GM21737 (cell line): ENCODE results near the gene ZNF789.
"Not testable (repeated sequence)": the region's sequence is repeated elsewhere in the genome, so short reads cannot be mapped to it uniquely, and the experiment has no call there.

Experiments
- ATAC-seq: cut with Tn5 transposase; IDR thresholded peaks from one replicate; pipeline ENCODE4 v1.9.1; 2021; ENCODE audit warnings: mild to moderate bottlenecking, moderate library complexity; ENCODE audit not compliant: unreplicated experiment

Gene ZNF789

DNA sequence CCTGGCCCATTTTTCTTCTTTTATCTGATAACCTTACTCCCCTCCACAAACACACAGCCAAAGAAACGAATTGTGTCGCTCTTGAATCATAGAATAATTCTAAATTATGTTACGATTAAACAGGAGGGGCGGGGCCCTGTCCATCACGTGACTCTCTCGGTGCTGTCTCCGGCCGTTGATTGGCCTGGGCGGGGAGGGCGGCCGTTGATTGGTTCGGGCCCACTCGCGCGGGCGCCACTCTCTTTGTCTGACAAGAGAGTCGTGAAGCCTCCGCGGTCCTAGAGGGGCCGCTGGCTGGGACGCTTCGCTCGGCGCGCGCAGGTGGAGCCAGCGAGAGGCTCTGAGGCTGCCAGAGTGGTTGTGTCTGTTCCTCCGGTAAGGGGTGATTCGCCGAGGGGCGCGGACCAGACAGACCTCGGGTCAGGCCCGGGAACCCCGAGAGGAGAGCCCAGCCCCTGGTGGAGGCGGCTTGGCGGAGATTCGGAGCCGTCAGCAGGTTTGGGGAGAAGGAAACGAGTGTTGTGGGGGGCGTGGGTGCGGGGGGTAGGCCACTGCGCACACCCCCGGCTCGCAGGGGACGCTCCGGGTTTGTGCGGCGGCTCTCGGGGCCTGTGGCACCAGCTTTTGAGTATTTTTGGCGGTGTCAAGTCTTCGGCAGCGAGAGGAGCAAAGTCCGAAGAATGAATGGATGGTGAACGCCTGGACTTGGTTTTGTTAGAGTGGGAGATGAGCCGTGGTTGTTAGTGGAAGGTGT, at the start of gene ZNF789:
Gene ZNF789 (plus strand): TSS at position 330 of the 754 bp plus-strand sequence. CDS start 3,567 bp downstream, outside the sequence.
- ATAC-seq: peak; percentile 96

GRCh38 chr7:99424932-99425730, 47.6 kb upstream of the ZNF789 start:
- ATAC-seq: no peak

GRCh38 chr7:99428972-99429566, 43.6 kb upstream of the ZNF789 start:
- ATAC-seq: no peak

DNA sequence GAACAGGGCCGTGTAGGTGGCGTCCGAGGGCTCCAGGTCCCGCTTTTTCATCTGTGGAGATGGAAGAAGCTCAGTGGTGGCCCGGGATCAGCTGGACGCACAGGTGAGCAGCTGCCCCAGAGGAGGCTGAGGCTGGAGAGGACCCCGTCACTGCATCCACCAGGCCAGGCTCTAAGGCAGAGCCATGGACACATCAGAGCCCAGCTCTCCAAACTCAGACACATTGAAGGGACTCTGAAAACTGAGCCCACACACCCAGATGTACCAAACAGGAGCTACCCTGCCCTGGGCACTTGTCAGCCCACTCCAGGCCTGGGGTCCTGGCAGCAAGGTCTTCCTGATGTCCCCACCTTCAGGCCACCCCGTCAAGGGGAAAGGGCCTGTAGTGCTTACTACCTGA, 42.9 kb upstream of the ZNF789 start:
- ATAC-seq: no peak

DNA sequence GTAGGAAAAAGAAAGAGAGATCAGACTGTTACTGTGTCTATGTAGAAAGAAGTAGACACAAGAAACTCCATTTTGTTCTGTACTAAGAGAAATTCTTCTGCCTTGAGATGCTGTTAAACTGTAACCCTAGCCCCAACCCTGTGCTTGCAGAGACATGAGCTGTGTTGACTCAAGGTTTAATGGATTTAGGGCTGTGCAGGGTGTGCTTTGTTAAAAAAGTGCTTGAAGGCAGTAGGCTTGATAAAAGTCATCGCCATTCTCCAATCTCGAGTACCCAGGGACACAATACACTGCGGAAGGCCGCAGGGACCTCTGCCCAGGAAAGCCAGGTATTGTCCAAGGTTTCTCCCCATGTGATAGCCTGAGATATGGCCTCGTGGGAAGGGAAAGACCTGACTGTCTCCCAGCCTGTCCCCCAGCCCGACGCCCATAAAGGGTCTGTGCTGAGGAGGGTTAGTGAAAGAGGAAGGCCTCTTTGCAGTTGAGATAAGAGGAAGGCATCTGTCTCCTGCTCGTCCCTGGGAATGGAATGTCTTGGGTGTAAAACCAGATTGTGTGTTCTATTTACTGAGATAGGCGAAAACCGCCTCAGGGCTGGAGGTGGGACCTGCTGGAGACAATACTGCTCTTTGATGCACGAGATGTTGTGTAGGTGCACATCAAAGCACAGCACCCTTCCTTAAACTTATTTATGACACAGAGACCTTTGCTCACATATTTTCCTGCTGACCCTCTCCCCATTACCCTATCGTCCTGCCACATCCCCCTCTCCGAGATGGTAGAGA, 40.7 kb upstream of the ZNF789 start:
- not testable (repeated sequence) for ATAC-seq

DNA sequence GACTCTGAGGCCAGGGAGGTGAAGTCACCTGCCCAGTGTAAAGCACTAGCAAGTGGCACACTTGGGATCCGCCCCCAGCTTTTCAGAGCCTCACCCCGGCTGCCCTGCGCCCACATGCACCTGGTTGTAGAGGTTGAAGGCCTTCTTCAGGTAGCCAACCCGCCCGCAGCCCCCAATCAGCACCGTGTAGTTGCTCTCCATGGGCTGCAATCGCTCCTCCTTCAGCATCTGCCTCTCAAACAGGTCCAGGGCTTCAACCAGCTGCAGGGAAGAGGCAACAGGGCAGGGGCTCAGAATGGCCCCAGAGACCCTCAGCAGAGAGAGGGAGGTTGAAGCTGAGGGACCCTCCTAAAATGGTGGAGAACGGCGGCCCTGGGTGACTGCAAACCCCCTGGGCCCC, 39.5 kb upstream of the ZNF789 start:
- ATAC-seq: no peak

DNA sequence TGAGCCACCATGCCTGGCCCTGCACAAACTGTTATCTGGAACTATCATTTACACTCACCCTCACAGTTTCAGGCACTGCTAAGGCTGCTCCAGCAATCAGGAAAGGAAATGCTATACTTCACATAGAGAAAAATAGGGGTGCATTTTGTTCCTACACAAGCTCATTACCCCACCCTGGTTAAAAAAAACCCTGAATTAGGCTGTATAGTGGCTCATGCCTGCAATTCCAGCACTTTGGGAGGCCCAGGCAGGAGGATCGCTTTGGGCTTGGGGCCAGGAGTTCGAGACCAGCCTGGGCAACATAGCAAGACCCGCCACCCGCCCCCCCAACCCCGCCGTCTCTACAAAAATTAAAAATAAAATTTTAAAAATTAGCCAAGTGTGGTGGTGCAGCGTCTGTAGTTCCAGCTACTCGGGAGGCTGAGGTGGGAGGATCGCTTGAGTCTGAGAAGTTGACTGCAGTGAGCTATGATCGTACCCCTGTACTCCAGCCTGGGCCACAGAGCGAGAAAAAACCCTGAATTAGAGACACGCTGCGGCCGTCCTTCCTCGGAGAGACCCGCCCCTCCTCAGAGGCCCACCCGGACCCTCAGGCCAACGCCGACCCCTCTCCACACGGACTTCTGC, 34.6 kb upstream of the ZNF789 start:
- no peak for ATAC-seq

DNA sequence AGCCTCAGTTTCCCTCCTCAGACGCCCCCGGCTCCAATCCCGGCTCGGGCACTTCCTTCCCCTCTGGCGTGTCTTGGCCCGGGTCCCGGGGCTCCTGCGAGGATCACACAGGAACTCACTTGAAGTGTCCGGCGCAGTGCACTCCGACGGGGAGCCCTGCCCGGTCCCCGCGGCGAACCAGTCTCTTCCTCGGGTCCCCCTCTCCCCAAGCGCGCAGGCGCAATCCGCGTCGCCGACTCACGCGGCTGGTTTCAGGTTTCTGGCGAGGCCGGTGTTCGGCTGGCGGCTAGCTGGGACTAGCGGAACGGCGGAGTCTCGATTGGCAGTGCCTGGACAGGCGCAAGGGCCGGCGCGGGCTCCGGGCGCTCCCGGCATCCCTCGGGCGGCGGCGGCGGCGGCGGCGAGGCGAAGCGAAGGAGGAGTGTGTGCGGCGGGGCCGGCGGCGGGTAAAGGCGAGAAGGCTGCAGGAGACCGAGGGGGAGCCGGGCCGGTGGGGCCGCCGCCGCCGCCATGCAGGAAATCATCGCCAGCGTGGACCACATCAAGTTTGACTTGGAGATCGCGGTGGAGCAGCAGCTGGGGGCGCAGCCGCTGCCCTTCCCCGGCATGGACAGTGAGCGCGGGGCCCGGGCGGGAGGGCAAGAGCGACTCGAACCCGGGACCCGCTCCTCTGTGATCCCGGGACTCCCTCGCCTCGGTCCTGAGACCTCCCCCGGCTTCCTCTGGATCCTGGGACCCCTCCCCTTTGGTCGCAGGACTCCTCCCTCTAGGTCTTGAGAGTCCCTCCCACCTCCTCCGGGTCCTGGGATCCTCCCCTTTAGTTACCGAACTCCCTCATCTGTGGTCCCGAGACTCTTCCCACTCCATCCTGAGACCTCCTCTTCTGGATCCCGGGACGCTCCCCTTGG, 33.9 kb upstream of the ZNF789 start, which contains the start of the genes CPSF4 and PTCD1:
Gene CPSF4 (plus strand): TSS at position 371 of the 908 bp plus-strand sequence. CDS start 140 bp downstream, at position 511.
Gene PTCD1 (minus strand): TSS at position 226 of the 908 bp plus-strand sequence. CDS start 3,556 bp downstream, outside the sequence.
- peak; percentile 95 for ATAC-seq

GRCh38 chr7:99440195-99440594, 32.5 kb upstream of the ZNF789 start:
- no peak for ATAC-seq

GRCh38 chr7:99446096-99446495, 26.6 kb upstream of the ZNF789 start:
- ATAC-seq: no peak

- no peak for ATAC-seq
Measured at GRCh38 chr7:99447943-99448342, 24.7 kb upstream of the ZNF789 start.

DNA sequence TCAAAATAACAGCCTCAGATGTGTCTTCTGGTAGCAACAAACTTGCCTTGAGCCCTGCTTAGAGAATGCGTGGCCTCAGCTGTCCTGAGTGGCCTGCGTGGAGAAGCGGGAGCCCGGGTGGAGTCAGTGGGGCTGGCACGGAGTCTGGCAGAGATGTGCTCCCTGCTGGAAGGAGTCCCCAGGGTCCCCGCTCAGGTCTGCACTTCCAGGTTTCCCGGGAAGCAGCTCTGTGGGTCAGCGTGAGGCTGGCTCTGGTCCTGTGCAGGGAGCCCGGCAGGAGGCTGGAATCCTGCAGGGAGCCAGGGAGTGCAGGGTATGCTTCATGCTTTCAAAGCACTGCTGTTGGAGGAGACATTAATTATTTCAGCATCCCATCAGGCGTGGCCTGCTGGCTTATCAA, 23.8 kb upstream of the ZNF789 start:
- no peak for ATAC-seq

DNA sequence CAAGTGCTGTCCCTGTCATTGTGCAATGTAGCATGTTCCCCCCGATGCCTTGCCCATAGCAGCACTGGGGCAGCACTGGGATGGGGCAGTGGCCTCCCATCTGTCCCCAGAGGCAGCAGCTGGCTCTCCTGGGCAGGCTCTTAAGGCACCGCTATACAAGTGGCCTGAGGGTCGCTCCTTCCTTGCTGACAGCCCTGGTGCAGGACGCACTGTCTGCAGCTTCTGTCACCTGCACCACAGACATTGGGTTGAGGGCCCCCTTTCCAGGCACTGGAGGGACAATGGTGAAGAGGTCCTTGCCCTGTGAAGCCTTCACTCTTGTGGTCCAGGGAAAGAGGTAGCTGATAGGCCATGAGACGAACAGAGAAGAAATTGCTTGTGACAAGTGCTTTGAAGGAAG, 23.4 kb upstream of the ZNF789 start:
- ATAC-seq: no peak

DNA sequence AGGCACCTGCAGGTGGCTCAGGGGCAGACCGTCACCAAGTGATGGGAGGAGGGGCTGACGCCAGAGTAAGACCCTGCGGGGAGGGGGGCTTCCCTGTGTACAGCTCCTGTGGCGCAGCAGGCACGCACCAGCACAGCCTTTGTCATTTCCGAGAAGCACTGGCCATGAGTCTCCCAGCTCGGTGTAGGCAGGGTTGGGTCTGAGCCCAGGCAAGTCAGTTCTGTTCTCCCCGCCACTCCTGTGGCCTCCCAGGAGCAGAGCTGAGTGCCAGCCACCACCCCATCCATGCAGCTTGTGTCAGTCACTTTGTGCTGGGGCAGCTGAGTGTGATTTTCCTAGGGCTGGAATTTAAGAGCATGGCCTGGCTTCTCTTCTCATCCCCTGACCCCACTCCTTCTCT, 20.8 kb upstream of the ZNF789 start:
- no peak for ATAC-seq

DNA sequence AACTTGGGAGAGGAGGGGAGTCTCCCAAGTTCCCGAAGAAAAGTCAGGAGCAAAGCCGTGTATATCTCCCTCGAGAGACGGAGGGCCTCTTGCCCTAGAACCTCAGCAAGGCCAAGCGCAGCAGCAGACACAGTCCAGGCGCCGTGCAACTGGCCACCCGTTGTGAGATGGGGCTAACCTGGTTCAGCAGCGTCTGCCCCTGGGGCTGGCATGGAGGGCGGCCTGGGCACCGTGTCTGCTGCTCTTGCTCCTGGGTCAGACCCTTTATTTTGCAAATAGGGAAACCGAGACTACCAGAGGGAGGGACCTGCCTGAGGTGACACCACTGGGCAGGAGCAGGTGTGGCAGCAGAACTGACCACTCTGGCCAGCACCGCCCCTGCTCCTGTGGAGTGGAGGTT, 20.1 kb upstream of the ZNF789 start:
- no peak for ATAC-seq

- ATAC-seq: no peak
Measured at GRCh38 chr7:99453105-99453504, 19.6 kb upstream of the ZNF789 start.

DNA sequence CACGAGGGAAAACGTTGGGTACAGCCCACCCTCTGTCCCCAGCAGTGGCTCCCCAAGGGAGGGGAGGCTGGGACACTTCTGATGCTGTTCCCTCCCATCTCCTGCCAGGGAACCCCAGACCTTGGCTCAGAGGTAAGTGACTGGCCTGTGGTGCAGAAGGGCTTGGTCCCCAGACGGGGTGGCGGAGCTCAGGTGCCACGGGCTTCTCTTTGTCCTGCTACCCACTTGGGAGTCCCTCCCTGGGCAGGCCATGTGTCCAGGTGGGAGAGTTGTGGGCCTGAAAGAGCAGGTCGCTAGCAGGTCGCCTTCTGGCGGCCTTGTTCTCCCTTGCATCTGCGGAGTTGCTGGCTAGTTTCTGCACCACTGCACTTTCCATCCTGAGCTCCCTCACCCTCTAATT, 16.8 kb upstream of the ZNF789 start:
- ATAC-seq: no peak

DNA sequence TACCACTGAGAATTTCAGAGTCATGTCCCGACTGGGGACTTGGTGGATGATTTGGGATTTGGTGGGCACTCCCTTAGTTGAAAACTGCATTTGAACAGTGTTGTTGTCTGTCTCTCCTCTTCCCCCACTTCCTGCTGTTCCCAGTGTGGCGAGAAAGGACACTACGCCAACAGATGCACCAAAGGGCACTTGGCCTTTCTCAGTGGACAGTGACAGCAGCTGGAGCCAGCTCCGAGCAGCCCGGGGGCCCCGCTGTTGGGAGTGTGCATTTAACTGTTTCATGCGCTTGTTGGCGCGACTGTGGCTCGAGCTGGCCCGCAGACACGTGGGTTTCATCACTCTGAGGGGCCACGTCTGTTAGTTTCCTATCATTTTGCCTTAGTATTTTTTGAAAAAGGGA, 16.4 kb upstream of the ZNF789 start:
- ATAC-seq: no peak

DNA sequence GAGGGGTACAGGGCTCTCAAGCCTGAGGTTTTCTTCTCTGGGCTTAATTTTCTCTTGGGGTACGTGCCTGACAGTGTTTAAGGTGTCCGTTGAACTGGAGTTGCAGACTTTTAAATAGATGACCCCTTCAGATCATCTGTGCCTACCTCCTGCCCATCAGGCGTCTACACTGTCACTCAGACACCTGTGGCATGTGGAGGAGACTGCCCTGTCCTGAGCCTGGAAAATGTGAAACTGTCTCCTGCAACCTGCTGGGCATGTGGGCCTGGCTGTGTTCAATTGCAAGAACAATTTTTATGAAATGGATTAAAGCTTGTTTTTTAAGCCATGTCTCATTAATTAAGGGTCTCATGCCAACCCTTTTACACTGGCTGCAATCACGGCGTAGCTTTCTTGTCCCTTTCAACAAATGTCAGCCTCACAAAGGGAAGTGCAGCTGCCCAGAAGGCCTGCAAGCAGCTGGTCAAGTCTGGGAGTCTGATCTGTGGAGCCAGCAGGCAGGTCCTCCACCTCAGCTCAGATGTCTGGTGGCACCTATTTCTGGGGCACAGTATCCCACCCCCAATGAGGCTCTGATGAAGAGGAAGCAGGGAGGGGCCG, 15.5 kb upstream of the ZNF789 start:
- no peak for ATAC-seq
